ENCODE data around the gene DENND10.
A peak's percentile ranks its signal among the peaks of the same experiment; 100 is the strongest.
"Not testable (repeated sequence)": the region's sequence is repeated elsewhere in the genome, so short reads cannot be mapped to it uniquely, and the experiment has no call there.

DENND10 gene

GRCh38 chr10:119100434-119101238 lies 3.3 kb upstream of the DENND10 start:
- no peak for DNase-seq (ENCODE audit: low spot score)

GRCh38 chr10:119101366-119102098 lies 2.4 kb upstream of the DENND10 start:
- no peak for DNase-seq (ENCODE audit: low spot score)

GRCh38 chr10:119103241-119103902 lies 541 bp upstream of the DENND10 start:
- peak; percentile 36 for DNase-seq (ENCODE audit: low spot score)

- DNase-seq (ENCODE audit: low spot score) = no peak
These were observed 722 bp downstream of the DENND10 start for GRCh38 chr10:119104654-119105015.

- DNase-seq (ENCODE audit: low spot score) = no peak
These were observed 1.2 kb downstream of the DENND10 start for GRCh38 chr10:119105155-119105554.

GRCh38 chr10:119105899-119106298 lies 2.0 kb downstream of the DENND10 start:
- DNase-seq (ENCODE audit: low spot score) = not testable (repeated sequence)

GRCh38 chr10:119107106-119107505 lies 3.2 kb downstream of the DENND10 start:
- DNase-seq (ENCODE audit: low spot score) = not testable (repeated sequence)

- DNase-seq (ENCODE audit: low spot score) = not testable (repeated sequence)
These were observed 3.9 kb downstream of the DENND10 start for GRCh38 chr10:119107771-119108170.

GRCh38 chr10:119112056-119112455 lies 8.1 kb downstream of the DENND10 start:
- DNase-seq (ENCODE audit: low spot score) = no peak

GRCh38 chr10:119113751-119114732 lies 10.1 kb downstream of the DENND10 start:
- DNase-seq (ENCODE audit: low spot score) = no peak

- no peak for DNase-seq (ENCODE audit: low spot score)
These were observed 12.0 kb downstream of the DENND10 start for GRCh38 chr10:119115926-119116325.

- DNase-seq (ENCODE audit: low spot score) = no peak
These were observed 12.5 kb downstream of the DENND10 start for GRCh38 chr10:119116326-119116951.

- DNase-seq (ENCODE audit: low spot score) = no peak
These were observed 14.3 kb downstream of the DENND10 start for GRCh38 chr10:119118231-119118630.

GRCh38 chr10:119119400-119119799 lies 15.5 kb downstream of the DENND10 start:
- no peak for DNase-seq (ENCODE audit: low spot score)

GRCh38 chr10:119120413-119120867 lies 16.5 kb downstream of the DENND10 start:
- no peak for DNase-seq (ENCODE audit: low spot score)

GRCh38 chr10:119120875-119121274 lies 17.0 kb downstream of the DENND10 start:
- no peak for DNase-seq (ENCODE audit: low spot score)

- no peak for DNase-seq (ENCODE audit: low spot score)
These were observed 22.0 kb downstream of the DENND10 start for GRCh38 chr10:119125942-119126341.

- no peak for DNase-seq (ENCODE audit: low spot score)
These were observed 25.8 kb downstream of the DENND10 start for GRCh38 chr10:119129721-119130120.

- peak; percentile 69 for DNase-seq (ENCODE audit: low spot score)
These were observed 27.8 kb downstream of the DENND10 start for GRCh38 chr10:119131512-119132240.
